Breast epithelium (tissue), 3 donors: Measurements from ENCODE around the gene FRMPD4.

Experiments used
- POLR2A ChIP-seq: fragments of 450-650 bp; IDR thresholded peaks from one replicate; pipeline ENCODE4 v1.6.1; 2016; ENCODE audit warnings: antibody characterized with exemption, mild to moderate bottlenecking, moderate library complexity
- TF ChIP-seq, protein P1 (sequence below), 3 donors: fragments of 450-650 bp; IDR thresholded peaks; one replicate each; pipeline ENCODE4 v1.5.1; 2016 to 2017; ENCODE audit warnings: antibody characterized with exemption in 3 of 3, mild to moderate bottlenecking in 3 of 3, moderate library complexity in 3 of 3

DNA sequence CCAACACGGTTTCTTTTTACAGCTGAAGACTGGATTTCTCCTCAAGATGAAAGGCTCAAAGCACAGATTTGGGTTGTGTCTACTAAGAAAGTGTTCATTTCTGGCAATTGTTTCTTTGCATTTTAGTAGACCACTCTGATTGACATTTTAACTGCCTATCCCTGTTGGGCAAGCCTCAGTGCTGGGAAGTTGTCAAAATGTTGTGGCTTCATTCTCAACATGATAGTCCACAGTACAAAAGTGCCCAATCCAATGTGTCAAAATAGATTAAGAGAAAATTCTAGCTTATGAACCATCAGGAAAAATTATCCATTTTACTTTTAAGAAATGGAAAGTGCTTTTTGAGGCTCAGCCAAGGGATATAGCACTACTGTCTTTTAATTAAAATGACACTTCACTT lies 329.0 kb downstream of the FRMPD4 start:
- TF ChIP-seq, protein P1, sequence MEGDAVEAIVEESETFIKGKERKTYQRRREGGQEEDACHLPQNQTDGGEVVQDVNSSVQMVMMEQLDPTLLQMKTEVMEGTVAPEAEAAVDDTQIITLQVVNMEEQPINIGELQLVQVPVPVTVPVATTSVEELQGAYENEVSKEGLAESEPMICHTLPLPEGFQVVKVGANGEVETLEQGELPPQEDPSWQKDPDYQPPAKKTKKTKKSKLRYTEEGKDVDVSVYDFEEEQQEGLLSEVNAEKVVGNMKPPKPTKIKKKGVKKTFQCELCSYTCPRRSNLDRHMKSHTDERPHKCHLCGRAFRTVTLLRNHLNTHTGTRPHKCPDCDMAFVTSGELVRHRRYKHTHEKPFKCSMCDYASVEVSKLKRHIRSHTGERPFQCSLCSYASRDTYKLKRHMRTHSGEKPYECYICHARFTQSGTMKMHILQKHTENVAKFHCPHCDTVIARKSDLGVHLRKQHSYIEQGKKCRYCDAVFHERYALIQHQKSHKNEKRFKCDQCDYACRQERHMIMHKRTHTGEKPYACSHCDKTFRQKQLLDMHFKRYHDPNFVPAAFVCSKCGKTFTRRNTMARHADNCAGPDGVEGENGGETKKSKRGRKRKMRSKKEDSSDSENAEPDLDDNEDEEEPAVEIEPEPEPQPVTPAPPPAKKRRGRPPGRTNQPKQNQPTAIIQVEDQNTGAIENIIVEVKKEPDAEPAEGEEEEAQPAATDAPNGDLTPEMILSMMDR (IDR thresholded peaks at IDR 0.05): no peak
- TF ChIP-seq POLR2A: no peak
